K562 (cell line): Measurements from ENCODE around the gene C21orf58. TPM values are rescaled to one million over a fixed set of nuclear protein-coding genes. Genes with fewer than 3 reads are reported as not detected.

Source experiments
- ARID4B ChIP-seq: sonication (generic); formaldehyde crosslinking; IDR thresholded peaks from 2 replicates; pipeline ENCODE4 v1.8.0; 2022; ENCODE audit warnings: mild to moderate bottlenecking, missing genetic modification reagents
- BRD9 ChIP-seq: fragments of 450-650 bp; IDR thresholded peaks from 2 replicates; pipeline ENCODE4 v1.6.1; 2018; ENCODE audit warnings: low read depth; ENCODE audit not compliant: partially characterized antibody
- CHD2 ChIP-seq: IDR thresholded peaks from 2 replicates; pipeline ENCODE4 v1.6.1; 2011; ENCODE audit warnings: low read depth, low read length
- EP300 ChIP-seq: IDR thresholded peaks from 2 replicates; pipeline ENCODE4 v1.6.1; 2012; ENCODE audit warnings: low read length, improper control_type of control experiment
- FOXK1 ChIP-seq: sonication (generic); formaldehyde crosslinking; IDR thresholded peaks from 2 replicates; pipeline ENCODE4 v1.8.0; 2022; ENCODE audit warnings: missing genetic modification reagents, mild to moderate bottlenecking, borderline replicate concordance
- GABPB2 ChIP-seq: fragments of 250-450 bp; sonication (Bioruptor Pico); conservative IDR thresholded peaks from 2 replicates; pipeline ENCODE4 v1.5.1; 2021; ENCODE audit warnings: mild to moderate bottlenecking
- GATA2 ChIP-seq: sonication (generic); formaldehyde crosslinking; IDR thresholded peaks from 2 replicates; pipeline ENCODE4 v1.4.0; 2020; ENCODE audit warnings: mild to moderate bottlenecking, missing genetic modification reagents
- ILF3 ChIP-seq: fragments of 450-650 bp; IDR thresholded peaks from 2 replicates; pipeline ENCODE4 v1.6.1; 2018; ENCODE audit warnings: antibody characterized with exemption, mild to moderate bottlenecking, moderate library complexity, borderline replicate concordance
- IRF1 ChIP-seq: sonication (generic); formaldehyde crosslinking; IDR thresholded peaks from 2 replicates; pipeline ENCODE4 v1.8.0; 2022; ENCODE audit warnings: missing genetic modification reagents, mild to moderate bottlenecking, borderline replicate concordance
- KDM1A ChIP-seq, 2 experiments: fragments of 450-650 bp; IDR thresholded peaks; 2 replicates each; pipeline ENCODE4 v1.6.1; 2016; ENCODE audit warnings: mild to moderate bottlenecking in 2 of 2
- KDM4B ChIP-seq, 2 experiments: fragments of 450-650 bp in 1 of 2; sonication (generic) in 1 of 2; IDR thresholded peaks; 2 replicates each; pipeline ENCODE4 v1.6.1; 2016 to 2017; ENCODE audit warnings: borderline replicate concordance in 2 of 2, antibody characterized with exemption in 1 of 2, low read depth in 1 of 2, mild to moderate bottlenecking in 1 of 2
- KHSRP ChIP-seq: fragments of 450-650 bp; IDR thresholded peaks from 2 replicates; pipeline ENCODE4 v1.6.1; 2017
- MTA3 ChIP-seq: fragments of 450-650 bp; formaldehyde crosslinking; IDR thresholded peaks from 2 replicates; pipeline ENCODE4 v1.6.1; 2017; ENCODE audit warnings: mild to moderate bottlenecking, borderline replicate concordance
- NCOA6 ChIP-seq: fragments of 450-650 bp; IDR thresholded peaks from 2 replicates; pipeline ENCODE4 v1.6.1; 2017; ENCODE audit warnings: mild to moderate bottlenecking
- PATZ1 ChIP-seq: fragments of 250-450 bp; sonication (Bioruptor Pico); IDR thresholded peaks from 2 replicates; pipeline ENCODE4 v1.5.0; 2020; ENCODE audit warnings: mild to moderate bottlenecking, borderline replicate concordance
- RBM25 ChIP-seq: fragments of 200-400 bp; formaldehyde crosslinking; IDR thresholded peaks from 2 replicates; pipeline ENCODE4 v1.6.1; 2018; ENCODE audit warnings: low read length, low read depth, moderate library complexity; ENCODE audit not compliant: severe bottlenecking
- TAF15 ChIP-seq: fragments of 200-400 bp; formaldehyde crosslinking; IDR thresholded peaks from 2 replicates; pipeline ENCODE4 v1.6.1; 2017; ENCODE audit warnings: mild to moderate bottlenecking, low read depth, low read length, moderate library complexity
- TBL1XR1 ChIP-seq, 2 experiments: IDR thresholded peaks; 2 replicates each; pipeline ENCODE4 v1.6.1; 2012; ENCODE audit warnings: improper control_type of control experiment in 2 of 2, low read length in 2 of 2, mild to moderate bottlenecking in 1 of 2
- ZNF165 ChIP-seq: fragments of 250-450 bp; sonication (Bioruptor Pico); IDR thresholded peaks from 2 replicates; pipeline ENCODE4 v1.4.0; 2020; ENCODE audit warnings: borderline replicate concordance
- ZNF197 ChIP-seq: fragments of 200-800 bp; sonication (Bioruptor generic); IDR thresholded peaks from 2 replicates; pipeline ENCODE4 v1.6.1; 2016; ENCODE audit warnings: low read depth, missing genetic modification characterization, missing compliant biosample characterization
- ZNF699 ChIP-seq: fragments of 250-450 bp; sonication (Bioruptor Pico); IDR thresholded peaks from 2 replicates; pipeline ENCODE4 v1.8.0; 2021; ENCODE audit warnings: mild to moderate bottlenecking, moderate library complexity; ENCODE audit not compliant: insufficient replicate concordance
- polyA plus RNA-seq, 8 experiments: library from polyadenylated mRNA; depleted of rRNA in 4 of 8; stranded (reverse) in 5 of 8; unstranded in 3 of 8; fragments of >200 nt; fragmentation: Nextera tagmentation in 2 of 8; fragmentation: Illumina TruSeq in 1 of 8; extraction: Ambion mirVana in 2 of 8; extraction: Trizol in 1 of 8; gene quantifications; 2 replicates each; pipeline versions ENCODE4 v1.2.1 to v1.2.3, GENCODE V29; 2011 to 2014; ENCODE audit warnings: inconsistent platforms in 1 of 8, missing spikeins in 1 of 8
- total RNA-seq, 7 experiments: library from RNA; depleted of rRNA in 6 of 7; stranded (reverse); fragments of >200 nt in 6 of 7; fragmentation: Illumina TruSeq in 2 of 7; extraction: Trizol in 2 of 7; gene quantifications; 2 replicates each; pipeline versions ENCODE4 v1.2.1 to v1.2.3, GENCODE V29; 2011 to 2021; ENCODE audit warnings: low replicate concordance in 1 of 7

Gene C21orf58
- total and polyA plus RNA-seq, 9 of the 15 experiments (the other 6 are each of a cell fraction or from before 2014, with no cell fraction given), result 1.2 to 30.5 (median 12.4) TPM

GRCh38 chr21:46294647-46295176 lies 29.0 kb downstream of the C21orf58 start (continued):
- TF ChIP-seq PATZ1 (CRISPR knock-in tag) (no peak), IRF1 (no peak), FOXK1 (no peak), ZNF699 (CRISPR knock-in tag) (no peak), MTA3 (peak; percentile 81; the same call in 1 of the 2 replicates), TBL1XR1 (IDR thresholded peaks at IDR 0.05; ENCODE audit: low read length in 2 of 2) (0 out of 4 replicates have a peak, but pooled peaks of 1 of the 2 experiments have one; percentile 2), EP300 (peak; percentile 47; the same call in 1 of the 2 replicates), BRD9 (peak; percentile 48), KDM1A (IDR thresholded peaks at IDR 0.05) (no peak), TAF15 (no peak), KDM4B (IDR thresholded peaks at IDR 0.05; ENCODE audit: borderline replicate concordance in 2 of 2, low read depth in 1 of 2) (no peak), NCOA6 (no peak), KHSRP (no peak), RBM25 (no peak), GATA2 (no peak), ZNF165 (CRISPR knock-in tag) (no peak), ILF3 (no peak), GABPB2 (CRISPR knock-in tag) (no peak), CHD2 (no peak), ARID4B (no peak), ZNF197 (CRISPR knock-in tag) (no peak)
